ENCODE data around the gene CDKN2B.

CDKN2B gene

DNA sequence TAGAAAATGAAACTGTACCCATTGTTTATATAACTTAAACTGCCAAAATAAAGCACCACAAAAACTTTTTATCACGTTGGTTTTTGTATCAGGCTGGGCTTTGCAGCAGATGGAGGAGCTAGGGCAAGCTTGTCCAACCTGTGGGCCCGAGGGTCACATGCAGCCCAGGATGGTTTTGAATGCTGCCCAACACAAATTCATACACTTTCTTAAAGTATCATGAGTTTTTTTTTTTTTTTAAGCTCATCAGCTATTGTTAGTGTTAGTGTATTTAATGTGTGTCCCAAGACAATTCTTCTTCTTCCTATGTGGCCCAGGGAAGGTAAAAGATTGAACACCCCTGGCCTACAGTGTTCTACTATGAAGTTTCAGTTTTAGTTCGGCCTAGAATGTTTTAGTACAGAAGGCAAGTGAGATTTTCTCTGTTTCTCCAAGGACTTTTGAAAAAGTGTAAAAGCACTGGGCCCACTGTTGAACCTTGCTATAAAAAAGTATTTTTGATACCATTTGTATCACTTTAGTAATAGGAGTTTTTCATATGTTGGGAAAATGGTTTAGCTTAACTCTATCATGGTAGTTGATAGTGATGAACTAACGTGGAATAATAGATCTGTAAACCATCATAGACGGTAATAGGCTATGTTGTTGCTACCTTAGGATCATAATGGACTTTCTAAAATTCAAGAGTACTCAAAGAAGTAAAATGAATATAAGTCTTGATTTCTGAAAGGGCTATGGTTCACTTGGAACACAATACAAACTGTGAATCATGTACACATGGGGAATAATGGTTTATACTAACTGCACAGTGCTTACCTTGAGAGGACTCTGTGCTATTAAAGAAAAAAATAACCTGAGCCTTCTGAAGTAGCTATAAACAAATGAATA is 17.8 kb downstream of the CDKN2B start:
- TF ChIP-seq, protein P1, sequence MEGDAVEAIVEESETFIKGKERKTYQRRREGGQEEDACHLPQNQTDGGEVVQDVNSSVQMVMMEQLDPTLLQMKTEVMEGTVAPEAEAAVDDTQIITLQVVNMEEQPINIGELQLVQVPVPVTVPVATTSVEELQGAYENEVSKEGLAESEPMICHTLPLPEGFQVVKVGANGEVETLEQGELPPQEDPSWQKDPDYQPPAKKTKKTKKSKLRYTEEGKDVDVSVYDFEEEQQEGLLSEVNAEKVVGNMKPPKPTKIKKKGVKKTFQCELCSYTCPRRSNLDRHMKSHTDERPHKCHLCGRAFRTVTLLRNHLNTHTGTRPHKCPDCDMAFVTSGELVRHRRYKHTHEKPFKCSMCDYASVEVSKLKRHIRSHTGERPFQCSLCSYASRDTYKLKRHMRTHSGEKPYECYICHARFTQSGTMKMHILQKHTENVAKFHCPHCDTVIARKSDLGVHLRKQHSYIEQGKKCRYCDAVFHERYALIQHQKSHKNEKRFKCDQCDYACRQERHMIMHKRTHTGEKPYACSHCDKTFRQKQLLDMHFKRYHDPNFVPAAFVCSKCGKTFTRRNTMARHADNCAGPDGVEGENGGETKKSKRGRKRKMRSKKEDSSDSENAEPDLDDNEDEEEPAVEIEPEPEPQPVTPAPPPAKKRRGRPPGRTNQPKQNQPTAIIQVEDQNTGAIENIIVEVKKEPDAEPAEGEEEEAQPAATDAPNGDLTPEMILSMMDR (IDR thresholded peaks at IDR 0.05; ENCODE audit: low read length, missing control alignments): no peak
- no peak for DNase-seq (ENCODE audit: low read depth)
- H3K4me3 ChIP-seq (replicated peaks; ENCODE audit: low read depth, low read length): no peak overlapping the region

DNA sequence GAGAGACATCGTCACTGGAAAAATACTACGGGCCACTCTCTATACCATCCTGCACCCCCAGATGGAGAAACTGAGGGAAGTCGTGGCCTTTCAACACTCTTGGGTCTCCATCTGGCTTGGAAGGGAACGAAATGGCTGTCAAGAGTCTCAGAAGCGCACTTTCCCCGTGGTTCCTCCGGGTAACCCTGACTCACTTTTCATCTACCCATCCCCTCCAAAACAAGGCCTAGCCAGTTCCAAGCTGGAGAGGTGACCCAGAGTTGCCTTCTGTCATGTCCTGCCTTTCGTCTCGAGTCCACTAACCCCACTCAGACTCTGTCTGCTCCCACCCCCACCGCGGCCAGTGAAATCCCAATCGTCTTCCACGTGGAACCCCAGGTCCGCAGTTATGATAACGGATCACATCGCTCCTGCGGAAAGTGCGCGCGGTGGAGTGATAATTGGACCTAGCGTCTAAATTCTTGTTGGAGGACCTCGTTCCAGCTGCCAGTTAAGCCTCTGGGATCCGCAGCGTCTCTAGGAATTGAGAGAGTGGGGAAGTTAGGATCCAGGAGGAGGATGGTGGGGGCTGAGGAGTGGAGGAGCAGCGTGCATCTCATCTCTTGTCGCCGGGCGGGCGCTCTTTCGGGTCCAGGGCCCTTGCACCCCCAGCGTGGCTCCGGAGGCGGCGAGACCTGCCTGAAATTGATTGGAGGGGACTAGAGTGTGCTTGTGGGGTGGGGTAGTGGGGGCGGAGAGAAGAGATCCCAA is 19.5 kb downstream of the CDKN2B start:
- DNase-seq (ENCODE audit: low read depth): no peak
- TF ChIP-seq, protein P1 (IDR thresholded peaks at IDR 0.05; ENCODE audit: low read length, missing control alignments): no peak
- no peak overlapping the region for H3K4me3 ChIP-seq (replicated peaks; ENCODE audit: low read depth, low read length)

DNA sequence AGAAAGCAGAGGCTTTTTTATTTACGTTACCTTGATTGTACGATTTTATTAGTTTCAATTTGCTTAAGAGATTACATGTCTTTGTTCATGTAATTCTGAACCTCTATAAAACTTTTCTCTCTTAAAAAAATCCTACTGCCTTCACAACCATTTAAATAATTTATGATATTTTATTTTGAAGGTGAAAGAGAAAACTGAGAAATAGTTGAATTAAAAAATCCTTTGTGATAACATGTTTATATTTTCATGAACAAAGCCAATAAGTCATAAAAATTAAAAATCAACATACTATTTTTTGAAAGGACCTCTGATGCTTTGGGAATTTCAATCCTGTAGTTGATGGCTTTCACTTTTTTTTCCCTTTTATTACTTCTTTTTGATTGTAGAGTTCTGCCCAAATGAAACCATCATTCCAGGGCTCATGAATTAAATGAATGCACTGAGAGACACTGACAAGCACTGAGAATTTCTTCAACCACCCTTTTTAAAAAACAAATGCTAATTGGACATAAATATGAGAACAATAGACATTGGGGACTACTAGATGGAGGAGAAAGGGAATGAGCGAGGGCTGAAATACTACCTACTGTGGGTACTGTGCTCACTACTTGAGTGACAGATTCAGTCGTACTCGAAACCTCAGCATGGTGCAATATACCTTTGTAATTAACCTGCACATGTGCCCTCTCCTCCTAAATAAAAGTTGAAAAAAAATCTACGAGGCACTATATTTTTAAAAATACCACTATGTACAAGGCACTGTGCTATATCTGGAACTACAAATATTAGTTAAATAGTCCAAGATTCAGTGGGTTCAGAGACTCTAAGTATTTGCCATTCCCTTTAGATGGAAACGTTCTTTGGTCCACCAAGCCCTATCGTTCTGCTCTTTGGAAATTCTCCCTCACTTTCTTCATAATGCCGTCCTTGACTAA is 20.8 kb downstream of the CDKN2B start:
- H3K4me3 ChIP-seq (replicated peaks; ENCODE audit: low read depth, low read length): peak overlapping the region; percentile 3
- TF ChIP-seq, protein P1 (IDR thresholded peaks at IDR 0.05; ENCODE audit: low read length, missing control alignments): no peak
- DNase-seq (ENCODE audit: low read depth): no peak

DNA sequence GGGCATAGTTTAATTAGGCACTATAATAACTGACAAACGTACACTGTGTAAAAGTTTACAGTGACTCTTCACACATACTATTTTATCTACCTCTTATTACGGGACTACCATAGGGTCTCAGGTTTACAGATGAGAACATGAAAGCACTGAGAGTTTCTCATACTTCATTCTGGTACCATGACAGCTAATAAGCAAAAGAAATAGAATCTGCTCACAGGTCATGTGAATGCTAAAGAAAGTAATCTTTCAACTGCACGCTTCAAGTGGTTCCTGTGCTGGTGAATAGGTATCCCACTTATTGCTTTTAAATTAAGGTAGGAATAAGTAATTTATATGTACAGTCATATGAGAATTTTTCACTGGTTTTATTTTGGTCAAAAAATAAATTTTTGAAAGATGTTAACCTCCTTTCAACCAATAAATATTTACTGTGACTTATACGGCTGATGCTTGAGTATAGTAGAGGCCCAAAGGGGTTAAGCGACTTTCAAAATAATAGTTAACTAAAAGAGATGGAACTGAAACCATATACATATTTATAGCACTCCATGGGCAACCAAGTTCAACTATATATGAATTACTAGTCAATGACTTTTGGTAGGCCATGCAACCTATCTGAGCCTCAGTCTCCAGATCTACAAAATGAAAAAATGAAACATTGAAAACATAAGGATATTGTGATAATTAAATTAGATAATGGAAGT is 23.0 kb downstream of the CDKN2B start:
- no peak overlapping the region for H3K4me3 ChIP-seq (replicated peaks; ENCODE audit: low read depth, low read length)

DNA sequence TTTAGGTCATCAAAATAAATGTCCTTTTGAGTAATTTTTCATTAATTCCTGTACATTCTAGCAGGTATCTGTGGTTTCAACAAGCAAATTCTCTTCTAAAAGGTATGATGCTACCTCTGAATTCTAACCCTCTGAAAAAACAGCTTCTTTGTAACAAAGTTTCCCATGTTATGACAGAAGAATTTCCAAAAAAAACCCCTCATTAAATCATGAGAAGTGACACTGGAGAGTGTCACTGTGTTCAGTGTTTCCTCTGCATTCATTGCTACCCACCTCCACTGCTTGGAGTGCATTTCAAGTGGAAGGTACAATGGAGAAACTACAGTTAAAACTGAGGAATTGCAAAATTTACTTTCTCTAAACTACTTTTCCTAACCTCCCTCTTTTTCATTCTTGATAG is 25.0 kb downstream of the CDKN2B start:
- TF ChIP-seq, protein P1 (IDR thresholded peaks at IDR 0.05; ENCODE audit: low read length, missing control alignments): no peak
- H3K4me3 ChIP-seq (replicated peaks; ENCODE audit: low read depth, low read length): no peak overlapping the region
- DNase-seq (ENCODE audit: low read depth): no peak

More for the DNA sequence above, 23.0 kb downstream of the CDKN2B start:
- no peak for DNase-seq (ENCODE audit: low read depth)
- TF ChIP-seq, protein P1 (IDR thresholded peaks at IDR 0.05; ENCODE audit: low read length, missing control alignments): no peak

DNA sequence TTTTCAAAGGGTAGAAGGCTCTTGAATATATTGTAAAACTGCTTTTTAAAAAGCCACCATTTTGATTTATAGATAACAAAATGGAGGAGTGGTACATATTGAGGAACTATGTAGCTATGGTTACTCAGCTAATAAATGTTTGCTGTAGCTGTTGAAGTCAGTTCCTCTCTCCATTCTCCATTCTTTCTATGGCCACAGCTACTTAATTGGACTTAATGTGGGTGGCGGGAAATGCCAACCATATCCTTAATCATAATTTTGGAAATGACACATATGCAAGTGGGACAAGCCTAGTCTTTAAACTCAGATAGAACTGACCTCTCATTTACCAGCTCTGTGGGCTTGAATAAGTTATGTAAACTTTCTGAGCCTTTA is 25.6 kb downstream of the CDKN2B start:
- no peak for DNase-seq (ENCODE audit: low read depth)
- H3K4me3 ChIP-seq (replicated peaks; ENCODE audit: low read depth, low read length): no peak overlapping the region
- TF ChIP-seq, protein P1 (IDR thresholded peaks at IDR 0.05; ENCODE audit: low read length, missing control alignments): no peak
